Neuron (in vitro differentiated cells): ENCODE results near the gene IL1RAP.
"Not testable (repeated sequence)": the region's sequence is repeated elsewhere in the genome, so short reads cannot be mapped to it uniquely, and the experiment has no call there.

ENCODE experiments used
- H2AFZ ChIP-seq: one replicate; pipeline ENCODE4 v1.6.1; 2013; ENCODE audit warnings: low read depth, mild to moderate bottlenecking, inconsistent platforms, low read length, moderate library complexity
- H3K27me3 ChIP-seq: one replicate; pipeline ENCODE4 v1.6.1; 2013; ENCODE audit warnings: low read length; ENCODE audit not compliant: insufficient read depth
- H3K36me3 ChIP-seq: one replicate; pipeline ENCODE4 v1.6.1; 2013; ENCODE audit warnings: low read length; ENCODE audit not compliant: insufficient read depth
- H3K4me1 ChIP-seq: one replicate; pipeline ENCODE4 v1.6.1; 2013; ENCODE audit warnings: low read length; ENCODE audit not compliant: insufficient read depth
- H3K4me3 ChIP-seq: 2 replicates; pipeline ENCODE4 v1.5.1; 2013; ENCODE audit warnings: mild to moderate bottlenecking, low read length, moderate library complexity
- H3K9me3 ChIP-seq: one replicate; pipeline ENCODE4 v1.6.1; 2013; ENCODE audit warnings: low read length

IL1RAP gene

DNA sequence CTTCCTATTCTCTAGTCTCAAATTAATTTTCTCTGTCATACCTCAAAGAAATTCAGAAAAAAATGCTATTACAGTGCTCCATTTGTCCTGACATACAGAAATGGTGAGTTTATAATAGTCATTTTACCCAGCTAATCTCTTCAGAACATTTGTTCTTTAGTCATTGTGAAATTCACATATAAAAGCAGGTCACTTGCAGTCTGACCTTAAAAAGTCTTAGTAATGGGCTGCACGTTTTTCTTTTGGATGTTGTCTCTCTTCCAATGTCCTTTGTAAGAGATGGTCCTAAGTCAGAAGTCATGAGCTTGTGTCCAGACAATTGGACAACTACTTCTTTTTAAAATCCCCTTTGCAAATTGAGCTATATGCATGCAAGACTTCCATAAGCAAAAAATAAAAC, 17.0 kb upstream of the IL1RAP start:
- no peaks in the 10 kb centered on the region for H3K27me3 ChIP-seq
- H3K4me1 ChIP-seq = peaks cover 7% of the 10 kb centered on the region
- no peak overlapping the region for H3K4me3 ChIP-seq
- no peaks in the 10 kb centered on the region for H3K9me3 ChIP-seq
- no peak overlapping the region for H2AFZ ChIP-seq
- H3K36me3 ChIP-seq = no peaks in the 10 kb centered on the region

DNA sequence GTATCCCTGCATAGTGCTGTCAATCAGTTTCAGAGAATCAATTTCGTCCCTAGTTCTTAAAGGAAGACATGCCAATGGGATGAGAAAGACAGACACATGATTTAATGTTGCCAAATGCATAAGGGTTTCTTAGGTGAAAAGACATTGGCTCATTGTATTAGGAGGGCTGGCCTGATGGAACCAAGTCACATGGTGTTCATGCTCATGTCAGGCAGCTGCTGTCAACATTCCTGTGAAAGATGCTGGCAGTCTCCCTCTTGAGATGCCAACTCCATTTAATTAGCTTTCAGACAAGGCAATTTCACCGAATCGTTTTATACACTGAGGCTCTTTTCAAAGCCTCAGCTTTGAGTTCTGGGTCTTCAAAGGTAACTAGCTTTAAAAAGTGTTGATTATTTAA, 16.1 kb upstream of the IL1RAP start:
- H3K4me1 ChIP-seq = peaks cover 7% of the 10 kb centered on the region
- no peaks in the 10 kb centered on the region for H3K36me3 ChIP-seq
- H3K27me3 ChIP-seq = no peaks in the 10 kb centered on the region
- no peak overlapping the region for H2AFZ ChIP-seq
- no peaks in the 10 kb centered on the region for H3K9me3 ChIP-seq
- H3K4me3 ChIP-seq = no peak overlapping the region

- no peak overlapping the region for H2AFZ ChIP-seq
- H3K27me3 ChIP-seq = no peaks in the 10 kb centered on the region
- peaks cover 7% of the 10 kb centered on the region for H3K4me1 ChIP-seq
- no peaks in the 10 kb centered on the region for H3K9me3 ChIP-seq
- no peak overlapping the region for H3K4me3 ChIP-seq
- no peaks in the 10 kb centered on the region for H3K36me3 ChIP-seq
Observed at GRCh38 chr3:190498293-190498692, 15.6 kb upstream of the IL1RAP start.

GRCh38 chr3:190499122-190499521, 14.8 kb upstream of the IL1RAP start:
- H3K4me1 ChIP-seq = peaks cover 7% of the 10 kb centered on the region
- no peaks in the 10 kb centered on the region for H3K36me3 ChIP-seq
- H3K9me3 ChIP-seq = no peaks in the 10 kb centered on the region
- H2AFZ ChIP-seq = no peak overlapping the region
- no peak overlapping the region for H3K4me3 ChIP-seq
- H3K27me3 ChIP-seq = no peaks in the 10 kb centered on the region

- Histone ChIP-seq H3K36me3 (no peaks in the 10 kb centered on the region), H3K27me3 (no peaks in the 10 kb centered on the region), H3K9me3 (no peaks in the 10 kb centered on the region), H2AFZ (no peak overlapping the region), H3K4me1 (no peaks in the 10 kb centered on the region), H3K4me3 (no peak overlapping the region)
Observed at GRCh38 chr3:190502946-190503345, 10.9 kb upstream of the IL1RAP start.

GRCh38 chr3:190504354-190505125, 9.3 kb upstream of the IL1RAP start:
- H3K36me3 ChIP-seq = no peaks in the 10 kb centered on the region
- no peaks in the 10 kb centered on the region for H3K9me3 ChIP-seq
- no peaks in the 10 kb centered on the region for H3K27me3 ChIP-seq
- H2AFZ ChIP-seq = no peak overlapping the region
- H3K4me3 ChIP-seq = no peak overlapping the region
- H3K4me1 ChIP-seq = no peaks in the 10 kb centered on the region

DNA sequence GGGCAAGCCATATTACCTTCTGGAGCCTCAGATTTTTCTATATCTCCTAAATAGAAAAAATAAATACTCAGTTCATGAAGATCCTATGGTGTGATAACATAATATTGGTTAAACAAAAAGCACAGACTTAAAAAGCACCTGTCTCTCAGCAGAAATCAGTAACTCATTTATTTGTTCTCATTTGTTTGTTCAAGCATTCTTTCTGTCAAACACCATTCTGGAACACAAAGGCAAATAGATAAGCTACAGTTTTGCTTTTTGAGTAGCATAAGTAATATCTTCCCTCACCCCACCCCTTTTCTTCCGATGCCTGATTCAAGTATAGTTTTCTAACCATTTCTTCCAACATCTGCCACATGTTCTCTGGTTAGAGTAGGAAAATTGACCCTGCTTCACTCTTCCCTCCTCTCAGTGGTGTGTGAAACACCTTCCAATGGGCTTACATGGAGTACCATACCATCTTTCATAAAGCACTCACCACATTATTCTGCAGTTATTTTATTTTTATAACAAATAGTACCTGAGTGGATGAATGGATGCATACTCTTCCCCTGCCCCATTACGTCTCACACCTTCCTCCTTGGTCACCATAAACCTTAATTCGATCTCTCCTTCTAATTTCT, 8.4 kb upstream of the IL1RAP start:
- Histone ChIP-seq H3K9me3 (no peaks in the 10 kb centered on the region), H3K27me3 (peaks cover 2% of the 10 kb centered on the region), H3K4me1 (no peaks in the 10 kb centered on the region), H2AFZ (no peak overlapping the region), H3K36me3 (no peaks in the 10 kb centered on the region), H3K4me3 (no peak overlapping the region)

GRCh38 chr3:190506271-190506670, 7.6 kb upstream of the IL1RAP start:
- Histone ChIP-seq H3K27me3 (peaks cover 2% of the 10 kb centered on the region), H2AFZ (no peak overlapping the region), H3K4me1 (no peaks in the 10 kb centered on the region), H3K4me3 (no peak overlapping the region), H3K36me3 (no peaks in the 10 kb centered on the region), H3K9me3 (no peaks in the 10 kb centered on the region)

GRCh38 chr3:190512666-190513065, 1.2 kb upstream of the IL1RAP start:
- no peaks in the 10 kb centered on the region for H3K36me3 ChIP-seq
- H2AFZ ChIP-seq = no peak overlapping the region
- peaks cover 2% of the 10 kb centered on the region for H3K27me3 ChIP-seq
- H3K4me1 ChIP-seq = peaks cover 8% of the 10 kb centered on the region
- no peaks in the 10 kb centered on the region for H3K9me3 ChIP-seq
- no peak overlapping the region for H3K4me3 ChIP-seq

GRCh38 chr3:190514413-190515153, 698 bp downstream of the IL1RAP start:
- Histone ChIP-seq H3K9me3 (no peaks in the 10 kb centered on the region), H3K36me3 (no peaks in the 10 kb centered on the region), H2AFZ (peak overlapping the region; percentile 88), H3K27me3 (peaks cover 2% of the 10 kb centered on the region), H3K4me3 (peak overlapping the region; percentile 49), H3K4me1 (peaks cover 8% of the 10 kb centered on the region)

GRCh38 chr3:190516416-190516815, 2.5 kb downstream of the IL1RAP start:
- no peaks in the 10 kb centered on the region for H3K27me3 ChIP-seq
- H2AFZ ChIP-seq = no peak overlapping the region
- peaks cover 8% of the 10 kb centered on the region for H3K4me1 ChIP-seq
- no peaks in the 10 kb centered on the region for H3K36me3 ChIP-seq
- H3K4me3 ChIP-seq = no peak overlapping the region
- H3K9me3 ChIP-seq = no peaks in the 10 kb centered on the region

DNA sequence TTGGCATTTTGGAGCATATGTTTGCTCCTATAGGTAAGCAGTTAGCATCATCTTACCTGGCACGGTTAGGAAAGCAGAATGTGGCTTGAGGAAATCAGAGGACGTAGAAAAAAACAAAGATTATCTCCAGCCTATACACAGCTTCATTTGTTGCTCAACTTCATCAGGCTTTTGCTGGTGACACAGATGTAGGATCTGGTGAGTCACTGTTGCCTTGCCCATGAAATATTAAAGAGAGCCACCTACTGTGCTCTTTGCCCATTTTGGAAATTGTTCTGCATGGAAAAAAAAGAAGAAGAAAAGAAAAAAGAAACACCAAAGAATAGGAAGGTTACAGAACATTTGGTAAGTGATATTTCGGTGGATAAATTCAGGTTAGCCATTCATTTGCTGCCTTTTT, 3.8 kb downstream of the IL1RAP start:
- Histone ChIP-seq H2AFZ (no peak overlapping the region), H3K9me3 (no peaks in the 10 kb centered on the region), H3K27me3 (no peaks in the 10 kb centered on the region), H3K4me3 (no peak overlapping the region), H3K4me1 (peaks cover 8% of the 10 kb centered on the region), H3K36me3 (no peaks in the 10 kb centered on the region)

DNA sequence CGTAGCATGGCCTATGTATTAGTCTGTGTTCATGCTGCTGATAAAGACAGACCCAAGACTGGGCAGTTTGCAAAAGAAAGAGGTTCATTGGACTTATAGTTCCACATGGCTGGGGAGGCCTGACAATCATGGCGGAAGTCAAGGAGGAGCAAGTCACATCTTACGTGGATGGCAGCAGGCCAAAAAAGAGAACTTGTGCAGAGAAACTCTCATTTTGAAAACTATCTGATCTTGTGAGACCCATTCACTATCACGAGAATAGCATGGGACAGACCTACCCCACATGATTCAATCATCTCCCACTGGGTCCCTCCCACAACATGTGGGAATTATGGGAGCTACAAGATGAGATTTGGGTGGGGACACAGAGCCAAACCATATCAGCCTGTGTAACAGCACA, 4.6 kb downstream of the IL1RAP start:
- H3K36me3 ChIP-seq, H3K4me3 ChIP-seq, H2AFZ ChIP-seq, H3K9me3 ChIP-seq, H3K27me3 ChIP-seq, H3K4me1 ChIP-seq: not testable (repeated sequence)
